GM21717 (cell line): Measurements from ENCODE around the gene TWNK.
"Not testable (repeated sequence)": the region's sequence is repeated elsewhere in the genome, so short reads cannot be mapped to it uniquely, and the experiment has no call there.

ENCODE experiments used
- ATAC-seq: cut with Tn5 transposase; IDR thresholded peaks from one replicate; pipeline ENCODE4 v1.9.1; 2021; ENCODE audit warnings: mild to moderate bottlenecking, moderate library complexity; ENCODE audit not compliant: unreplicated experiment

The TWNK gene

GRCh38 chr10:100972904-100973535 is 14.3 kb upstream of the TWNK start:
- ATAC-seq: no peak

GRCh38 chr10:100975397-100975796 is 11.9 kb upstream of the TWNK start:
- ATAC-seq: not testable (repeated sequence)

DNA sequence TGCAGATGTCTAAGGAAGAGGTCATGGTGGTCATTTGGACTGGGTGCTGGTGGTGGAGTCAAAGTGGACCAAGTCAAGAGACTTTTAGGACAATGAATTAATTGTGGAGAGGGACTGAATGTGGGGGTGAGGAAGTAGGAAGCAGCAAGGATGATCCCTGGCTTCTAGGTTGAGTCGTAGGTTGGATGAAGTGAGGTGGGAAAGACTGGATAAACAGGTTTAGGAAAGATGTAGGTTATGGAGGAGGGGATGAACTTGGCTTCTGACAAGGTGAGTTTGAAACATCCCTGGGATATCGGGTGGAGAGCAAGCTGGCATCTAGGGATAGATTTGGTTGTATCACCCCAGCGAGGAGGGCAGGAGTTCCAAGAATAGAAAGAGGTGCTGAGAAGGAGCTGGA is 10.4 kb upstream of the TWNK start:
- ATAC-seq: no peak

DNA sequence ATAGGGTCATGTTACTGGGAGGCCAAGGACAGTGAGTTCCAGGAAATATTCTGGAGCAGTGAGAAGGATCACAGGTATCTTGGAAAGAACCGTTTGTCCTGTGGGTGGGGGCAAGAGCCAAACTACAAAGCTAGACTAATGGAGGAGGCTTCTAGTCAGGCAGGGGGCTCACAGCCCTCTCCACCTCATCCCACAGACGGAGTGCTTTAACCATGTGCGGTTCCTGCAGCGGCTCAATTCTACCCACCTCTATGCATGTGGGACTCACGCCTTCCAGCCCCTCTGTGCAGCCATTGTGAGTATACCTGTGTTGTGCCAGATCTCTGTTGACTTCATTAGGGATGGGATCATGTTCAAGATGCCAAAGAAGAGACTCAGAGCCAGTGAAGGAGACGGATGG is 9.9 kb upstream of the TWNK start:
- no peak for ATAC-seq

GRCh38 chr10:100978121-100978900 is 9.0 kb upstream of the TWNK start:
- no peak for ATAC-seq

DNA sequence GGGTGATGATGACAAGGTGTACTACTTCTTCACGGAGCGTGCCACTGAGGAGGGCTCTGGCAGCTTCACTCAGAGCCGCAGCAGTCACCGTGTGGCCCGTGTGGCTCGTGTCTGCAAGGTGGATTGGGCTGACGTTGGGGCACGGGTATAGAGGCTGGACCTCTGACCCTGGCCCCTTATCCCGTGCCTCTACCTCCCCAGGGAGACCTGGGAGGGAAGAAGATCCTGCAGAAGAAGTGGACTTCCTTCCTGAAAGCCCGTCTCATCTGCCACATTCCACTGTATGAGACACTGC is 8.5 kb upstream of the TWNK start:
- ATAC-seq: no peak

- no peak for ATAC-seq
These were observed 7.5 kb upstream of the TWNK start for GRCh38 chr10:100979791-100980272.

- ATAC-seq: no peak
These were observed 7.0 kb upstream of the TWNK start for GRCh38 chr10:100980311-100980710.

- ATAC-seq: no peak
These were observed 6.6 kb upstream of the TWNK start for GRCh38 chr10:100980711-100981110.

- no peak for ATAC-seq
These were observed 6.1 kb upstream of the TWNK start for GRCh38 chr10:100981178-100981772.

DNA sequence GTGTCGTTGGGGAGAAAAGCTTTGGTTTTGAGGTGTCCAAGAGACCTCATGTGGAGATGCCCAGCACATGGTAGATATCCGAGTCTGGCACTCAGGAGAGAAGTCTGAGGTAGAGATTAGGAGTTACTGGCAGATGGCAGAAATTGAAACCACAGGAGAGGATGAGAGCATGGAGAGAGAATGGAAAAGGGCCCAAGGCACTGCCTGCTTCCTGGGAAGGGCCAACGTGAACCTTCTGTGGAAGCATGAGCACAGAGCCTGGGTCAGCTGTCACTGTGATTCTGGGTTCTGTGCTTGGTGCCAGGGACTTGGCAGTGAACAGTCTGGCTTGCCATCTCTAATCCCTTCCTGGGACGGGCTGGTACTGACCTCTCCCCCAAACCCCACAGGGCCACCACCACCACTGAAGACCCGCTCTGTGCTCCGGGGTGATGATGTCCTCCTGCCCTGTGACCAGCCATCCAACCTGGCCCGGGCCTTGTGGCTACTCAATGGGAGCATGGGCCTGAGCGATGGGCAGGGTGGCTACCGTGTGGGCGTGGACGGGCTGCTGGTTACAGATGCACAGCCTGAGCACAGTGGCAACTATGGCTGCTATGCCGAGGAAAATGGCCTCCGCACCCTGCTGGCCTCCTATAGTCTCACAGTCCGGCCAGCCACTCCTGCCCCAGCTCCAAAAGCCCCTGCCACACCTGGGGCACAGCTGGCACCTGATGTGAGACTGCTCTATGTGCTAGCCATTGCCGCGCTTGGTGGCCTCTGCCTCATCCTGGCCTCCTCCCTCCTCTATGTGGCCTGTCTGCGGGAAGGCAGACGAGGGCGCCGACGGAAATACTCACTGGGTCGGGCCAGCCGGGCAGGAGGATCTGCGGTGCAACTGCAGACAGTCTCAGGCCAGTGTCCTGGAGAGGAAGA is 4.2 kb upstream of the TWNK start:
- ATAC-seq: no peak

GRCh38 chr10:100983868-100984671 is 3.3 kb upstream of the TWNK start:
- ATAC-seq: no peak

- ATAC-seq: no peak
These were observed 2.6 kb upstream of the TWNK start for GRCh38 chr10:100984672-100985177.

DNA sequence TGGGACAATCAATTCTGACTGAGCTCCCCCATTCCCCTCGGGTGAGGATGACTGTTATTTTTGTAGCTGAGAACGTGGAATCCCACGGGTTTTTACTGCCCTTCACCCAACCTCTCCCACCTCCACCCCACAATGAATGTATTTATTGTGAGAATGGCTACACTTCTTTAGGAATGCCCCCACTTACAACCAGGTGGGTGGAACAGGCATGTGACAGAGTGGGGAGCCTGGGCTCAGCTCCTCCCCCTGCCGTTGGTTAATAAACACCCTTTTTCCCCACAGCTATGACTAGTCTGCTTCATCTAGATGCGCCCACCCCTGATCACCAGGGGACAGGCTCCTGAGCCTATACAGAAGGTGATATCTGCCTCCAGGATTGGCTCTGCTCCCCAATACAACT is 2.0 kb upstream of the TWNK start:
- no peak for ATAC-seq

DNA sequence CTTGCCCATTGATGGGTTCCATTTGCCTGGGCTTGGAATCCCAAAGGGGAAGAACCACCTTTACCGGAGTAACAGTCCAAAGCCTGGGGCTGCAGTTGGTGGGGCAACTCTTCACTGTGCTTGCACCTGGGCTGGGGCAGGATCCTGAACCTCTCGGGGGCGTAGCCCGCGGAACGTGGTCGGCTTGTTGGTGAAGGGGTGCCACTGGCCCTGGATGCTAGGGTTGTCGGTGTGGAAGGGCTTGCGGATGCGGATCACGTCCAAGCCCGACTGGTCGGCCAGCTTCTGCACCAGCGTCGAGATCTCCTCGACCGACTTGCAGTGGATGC is 756 bp upstream of the TWNK start:
- ATAC-seq: no peak

DNA sequence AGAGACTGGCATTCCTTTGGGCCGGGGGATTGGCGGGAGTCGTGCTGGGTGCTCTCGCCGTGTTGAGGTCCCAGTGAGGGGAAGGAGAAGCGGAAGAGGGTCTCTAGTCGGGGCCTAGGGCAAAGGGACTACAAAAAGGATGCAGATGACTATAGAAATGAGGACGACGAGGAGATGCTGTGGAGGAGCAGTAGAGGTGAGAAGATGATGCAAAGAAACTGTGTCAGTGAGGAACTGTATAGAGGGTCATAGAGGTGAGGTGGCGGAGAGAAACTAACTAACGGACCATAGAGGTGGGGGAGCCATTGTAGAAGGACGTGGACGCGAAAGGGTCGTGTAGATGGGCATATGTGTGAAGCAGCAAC is 324 bp downstream of the TWNK start:
- ATAC-seq: no peak

- no peak for ATAC-seq
These were observed 823 bp downstream of the TWNK start for GRCh38 chr10:100988166-100988565.

DNA sequence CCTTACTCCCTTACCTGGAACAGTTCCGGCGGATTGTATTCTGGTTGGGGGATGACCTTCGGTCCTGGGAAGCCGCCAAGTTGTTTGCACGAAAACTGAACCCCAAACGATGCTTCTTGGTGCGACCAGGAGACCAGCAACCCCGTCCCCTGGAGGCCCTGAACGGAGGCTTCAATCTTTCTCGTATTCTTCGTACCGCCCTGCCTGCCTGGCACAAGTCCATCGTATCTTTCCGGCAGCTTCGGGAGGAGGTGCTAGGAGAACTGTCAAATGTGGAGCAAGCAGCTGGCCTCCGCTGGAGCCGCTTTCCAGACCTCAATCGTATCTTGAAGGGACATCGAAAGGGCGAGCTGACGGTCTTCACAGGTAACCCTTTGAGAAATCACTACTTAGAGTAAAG is 1.7 kb downstream of the TWNK start:
- no peak for ATAC-seq

DNA sequence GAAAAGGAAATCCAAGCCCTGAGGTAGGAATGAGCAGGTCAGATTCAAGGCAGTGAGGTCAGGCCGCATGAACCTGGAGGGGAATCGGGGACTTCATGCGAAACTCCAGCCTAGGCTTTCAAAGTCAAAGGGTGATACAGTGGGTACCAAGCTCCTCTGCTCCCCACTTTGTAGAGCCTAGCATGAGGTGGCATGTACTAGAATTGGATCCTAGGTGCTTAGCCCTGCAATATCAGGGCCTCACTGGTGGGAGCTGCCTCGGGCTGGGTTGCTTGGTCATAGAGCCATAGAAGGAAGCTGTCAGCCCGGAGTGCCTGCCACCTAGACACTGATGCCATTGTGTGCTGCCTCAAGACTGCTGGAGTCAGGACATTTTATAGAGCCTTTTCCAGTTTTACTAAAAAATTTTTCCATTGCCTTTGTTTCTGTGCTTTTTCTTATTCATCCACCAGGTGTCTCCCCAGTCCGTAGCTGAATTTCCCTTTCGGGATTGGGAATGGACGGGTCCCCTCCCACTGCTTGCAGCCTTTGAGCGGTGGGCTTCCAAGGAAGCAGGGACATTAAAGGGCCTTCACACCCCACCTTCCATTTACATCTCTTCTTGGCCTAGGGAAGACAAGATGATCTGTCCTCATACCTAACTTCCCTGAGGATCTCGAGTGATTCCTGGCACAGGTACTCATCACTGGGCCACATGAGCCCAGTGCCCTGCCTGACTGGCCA is 6.8 kb downstream of the TWNK start:
- no peak for ATAC-seq

GRCh38 chr10:100995181-100995580 is 7.8 kb downstream of the TWNK start:
- ATAC-seq: no peak
